Myocyte (in vitro differentiated cells): ENCODE measurements around the gene ACKR2. TPM values are rescaled to one million over a fixed set of nuclear protein-coding genes. Genes with fewer than 3 reads are reported as not detected.

Experiments
- DNase-seq: peaks from one replicate; pipeline ENCODE4 v3.0.0-alpha.2; 2012; ENCODE audit warnings: low read depth
- total RNA-seq: library from RNA; depleted of rRNA; stranded (reverse); fragments of >200 nt; gene quantifications from 2 replicates; pipeline ENCODE4 v1.2.3, GENCODE V29; 2014

Gene ACKR2
- total RNA-seq, 1 donor from 2014 or later = 0.11 TPM

GRCh38 chr3:42829083-42829627 is 19.9 kb downstream of the ACKR2 start:
- no peak for DNase-seq

- no peak for DNase-seq
Observed at GRCh38 chr3:42829628-42830436, 20.6 kb downstream of the ACKR2 start.

- DNase-seq = peak; percentile 37
Observed at GRCh38 chr3:42830437-42831320, 21.4 kb downstream of the ACKR2 start.

- peak; percentile 80 for DNase-seq
Observed at GRCh38 chr3:42831321-42831713, 22.1 kb downstream of the ACKR2 start.

GRCh38 chr3:42836150-42837123 is 27.2 kb downstream of the ACKR2 start:
- DNase-seq = no peak

- no peak for DNase-seq
Observed at GRCh38 chr3:42838571-42838970, 29.3 kb downstream of the ACKR2 start.

GRCh38 chr3:42839616-42840015 is 30.4 kb downstream of the ACKR2 start:
- peak; percentile 83 for DNase-seq

GRCh38 chr3:42841332-42841731 is 32.1 kb downstream of the ACKR2 start:
- no peak for DNase-seq

GRCh38 chr3:42843713-42844411 is 34.6 kb downstream of the ACKR2 start:
- DNase-seq = no peak

GRCh38 chr3:42844412-42844713 is 35.1 kb downstream of the ACKR2 start:
- DNase-seq = peak; percentile 58

- DNase-seq = no peak
Observed at GRCh38 chr3:42844815-42845214, 35.6 kb downstream of the ACKR2 start.

GRCh38 chr3:42846685-42847522 is 37.7 kb downstream of the ACKR2 start:
- DNase-seq = no peak

- peak; percentile 56 for DNase-seq
Observed at GRCh38 chr3:42847731-42848130, 38.5 kb downstream of the ACKR2 start.

GRCh38 chr3:42849017-42849416 is 39.8 kb downstream of the ACKR2 start:
- peak; percentile 57 for DNase-seq

GRCh38 chr3:42850263-42850662 is 41.0 kb downstream of the ACKR2 start:
- DNase-seq = no peak

- peak; percentile 84 for DNase-seq
Observed at GRCh38 chr3:42851228-42851834, 42.1 kb downstream of the ACKR2 start.

- peak; percentile 44 for DNase-seq
Observed at GRCh38 chr3:42852441-42852840, 43.2 kb downstream of the ACKR2 start.

- no peak for DNase-seq
Observed at GRCh38 chr3:42853056-42853455, 43.8 kb downstream of the ACKR2 start.

- DNase-seq = no peak
Observed at GRCh38 chr3:42853739-42854302, 44.6 kb downstream of the ACKR2 start.
